Measurements from ENCODE around the gene MYEOV. TPM values are rescaled to one million over a fixed set of nuclear protein-coding genes. Genes with fewer than 3 reads are reported as not detected.

Gene MYEOV
- total and polyA plus RNA-seq, 4 donors = 0.79 to 0.90 TPM; not detected in 2

DNA sequence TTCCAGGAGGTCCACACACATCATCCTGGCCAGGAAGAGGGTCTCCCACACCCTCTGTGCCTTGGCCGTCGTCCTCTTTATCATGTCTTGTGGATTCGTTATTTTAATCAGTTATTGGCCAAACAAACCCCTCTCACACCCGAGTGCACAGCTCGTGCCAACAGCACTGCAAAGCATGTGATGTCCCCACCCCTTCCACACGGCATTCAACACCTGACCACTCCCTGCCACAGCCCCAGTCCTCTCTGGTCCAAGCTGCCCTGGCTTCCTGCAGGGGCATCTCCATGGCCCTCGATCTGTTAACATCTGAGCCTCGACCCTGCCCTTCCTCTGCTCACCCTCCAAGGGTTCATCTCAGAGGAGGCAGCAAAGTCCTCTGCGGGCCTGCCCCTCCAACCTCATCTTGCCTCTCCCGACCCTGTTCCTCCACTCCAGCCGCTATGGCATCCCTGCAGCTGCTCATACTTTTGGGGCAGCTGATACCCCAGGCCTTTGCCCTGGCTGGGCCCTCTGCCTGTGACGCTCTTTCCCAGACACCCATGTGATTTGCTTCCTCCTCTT is 14.0 kb downstream of the MYEOV start:
- Histone ChIP-seq H3K9ac (ENCODE audit: low read depth in 1 of 2, low read length in 2 of 2) (no peak overlapping the region), H3K4me3 (ENCODE audit: low read depth in 1 of 3, low read length in 3 of 3) (no peak overlapping the region), H3K9me3 (ENCODE audit: control insufficient read depth in 4 of 4, low read length in 3 of 4) (no peaks in the 10 kb centered on the region), H3K27ac (ENCODE audit: low read depth in 1 of 2, low read length in 2 of 2) (no peak overlapping the region), H3K36me3 (ENCODE audit: control insufficient read depth in 4 of 4, insufficient read depth in 3 of 4, low read depth in 1 of 4, low read length in 3 of 4) (no peaks in the 10 kb centered on the region), H3K4me1 (ENCODE audit: control insufficient read depth in 4 of 4, insufficient read depth in 4 of 4, low read length in 3 of 4) (peaks cover 6 to 21% (median 10%) of the 10 kb centered on the region in 4 donors), H3K27me3 (ENCODE audit: control insufficient read depth in 4 of 4, insufficient read depth in 4 of 4, low read length in 3 of 4) (no peaks in the 10 kb centered on the region)
- WGBS = 81% methylated on average over 12 of the region's 12 CpGs
- TF ChIP-seq RXRA (IDR thresholded peaks at IDR 0.05) = no peak
- no peak for TF ChIP-seq HNF4G (IDR thresholded peaks at IDR 0.05)
- TF ChIP-seq, protein P1, sequence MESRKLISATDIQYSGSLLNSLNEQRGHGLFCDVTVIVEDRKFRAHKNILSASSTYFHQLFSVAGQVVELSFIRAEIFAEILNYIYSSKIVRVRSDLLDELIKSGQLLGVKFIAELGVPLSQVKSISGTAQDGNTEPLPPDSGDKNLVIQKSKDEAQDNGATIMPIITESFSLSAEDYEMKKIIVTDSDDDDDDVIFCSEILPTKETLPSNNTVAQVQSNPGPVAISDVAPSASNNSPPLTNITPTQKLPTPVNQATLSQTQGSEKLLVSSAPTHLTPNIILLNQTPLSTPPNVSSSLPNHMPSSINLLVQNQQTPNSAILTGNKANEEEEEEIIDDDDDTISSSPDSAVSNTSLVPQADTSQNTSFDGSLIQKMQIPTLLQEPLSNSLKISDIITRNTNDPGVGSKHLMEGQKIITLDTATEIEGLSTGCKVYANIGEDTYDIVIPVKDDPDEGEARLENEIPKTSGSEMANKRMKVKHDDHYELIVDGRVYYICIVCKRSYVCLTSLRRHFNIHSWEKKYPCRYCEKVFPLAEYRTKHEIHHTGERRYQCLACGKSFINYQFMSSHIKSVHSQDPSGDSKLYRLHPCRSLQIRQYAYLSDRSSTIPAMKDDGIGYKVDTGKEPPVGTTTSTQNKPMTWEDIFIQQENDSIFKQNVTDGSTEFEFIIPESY (IDR thresholded peaks at IDR 0.05) = no peak
- no peak for TF ChIP-seq HNF4A (conservative IDR thresholded peaks at IDR 0.05)
- no peak for TF ChIP-seq FOXA1 (IDR thresholded peaks at IDR 0.05)
- TF ChIP-seq, protein P2, sequence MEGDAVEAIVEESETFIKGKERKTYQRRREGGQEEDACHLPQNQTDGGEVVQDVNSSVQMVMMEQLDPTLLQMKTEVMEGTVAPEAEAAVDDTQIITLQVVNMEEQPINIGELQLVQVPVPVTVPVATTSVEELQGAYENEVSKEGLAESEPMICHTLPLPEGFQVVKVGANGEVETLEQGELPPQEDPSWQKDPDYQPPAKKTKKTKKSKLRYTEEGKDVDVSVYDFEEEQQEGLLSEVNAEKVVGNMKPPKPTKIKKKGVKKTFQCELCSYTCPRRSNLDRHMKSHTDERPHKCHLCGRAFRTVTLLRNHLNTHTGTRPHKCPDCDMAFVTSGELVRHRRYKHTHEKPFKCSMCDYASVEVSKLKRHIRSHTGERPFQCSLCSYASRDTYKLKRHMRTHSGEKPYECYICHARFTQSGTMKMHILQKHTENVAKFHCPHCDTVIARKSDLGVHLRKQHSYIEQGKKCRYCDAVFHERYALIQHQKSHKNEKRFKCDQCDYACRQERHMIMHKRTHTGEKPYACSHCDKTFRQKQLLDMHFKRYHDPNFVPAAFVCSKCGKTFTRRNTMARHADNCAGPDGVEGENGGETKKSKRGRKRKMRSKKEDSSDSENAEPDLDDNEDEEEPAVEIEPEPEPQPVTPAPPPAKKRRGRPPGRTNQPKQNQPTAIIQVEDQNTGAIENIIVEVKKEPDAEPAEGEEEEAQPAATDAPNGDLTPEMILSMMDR (IDR thresholded peaks at IDR 0.05; ENCODE audit: low read depth, low read length, missing input control) = no peak
- no peak for TF ChIP-seq EGR1 (IDR thresholded peaks at IDR 0.05; ENCODE audit: low read depth in 2 of 2)
- TF ChIP-seq, protein P3, sequence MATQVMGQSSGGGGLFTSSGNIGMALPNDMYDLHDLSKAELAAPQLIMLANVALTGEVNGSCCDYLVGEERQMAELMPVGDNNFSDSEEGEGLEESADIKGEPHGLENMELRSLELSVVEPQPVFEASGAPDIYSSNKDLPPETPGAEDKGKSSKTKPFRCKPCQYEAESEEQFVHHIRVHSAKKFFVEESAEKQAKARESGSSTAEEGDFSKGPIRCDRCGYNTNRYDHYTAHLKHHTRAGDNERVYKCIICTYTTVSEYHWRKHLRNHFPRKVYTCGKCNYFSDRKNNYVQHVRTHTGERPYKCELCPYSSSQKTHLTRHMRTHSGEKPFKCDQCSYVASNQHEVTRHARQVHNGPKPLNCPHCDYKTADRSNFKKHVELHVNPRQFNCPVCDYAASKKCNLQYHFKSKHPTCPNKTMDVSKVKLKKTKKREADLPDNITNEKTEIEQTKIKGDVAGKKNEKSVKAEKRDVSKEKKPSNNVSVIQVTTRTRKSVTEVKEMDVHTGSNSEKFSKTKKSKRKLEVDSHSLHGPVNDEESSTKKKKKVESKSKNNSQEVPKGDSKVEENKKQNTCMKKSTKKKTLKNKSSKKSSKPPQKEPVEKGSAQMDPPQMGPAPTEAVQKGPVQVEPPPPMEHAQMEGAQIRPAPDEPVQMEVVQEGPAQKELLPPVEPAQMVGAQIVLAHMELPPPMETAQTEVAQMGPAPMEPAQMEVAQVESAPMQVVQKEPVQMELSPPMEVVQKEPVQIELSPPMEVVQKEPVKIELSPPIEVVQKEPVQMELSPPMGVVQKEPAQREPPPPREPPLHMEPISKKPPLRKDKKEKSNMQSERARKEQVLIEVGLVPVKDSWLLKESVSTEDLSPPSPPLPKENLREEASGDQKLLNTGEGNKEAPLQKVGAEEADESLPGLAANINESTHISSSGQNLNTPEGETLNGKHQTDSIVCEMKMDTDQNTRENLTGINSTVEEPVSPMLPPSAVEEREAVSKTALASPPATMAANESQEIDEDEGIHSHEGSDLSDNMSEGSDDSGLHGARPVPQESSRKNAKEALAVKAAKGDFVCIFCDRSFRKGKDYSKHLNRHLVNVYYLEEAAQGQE (IDR thresholded peaks at IDR 0.05) = no peak
- no peak for TF ChIP-seq YY1 (IDR thresholded peaks at IDR 0.05)
- TF ChIP-seq SP1 (IDR thresholded peaks at IDR 0.05) = no peak
- TF ChIP-seq NR2F2 (IDR thresholded peaks at IDR 0.05) = no peak
- no peak for DNase-seq (ENCODE audit: low spot score)

DNA sequence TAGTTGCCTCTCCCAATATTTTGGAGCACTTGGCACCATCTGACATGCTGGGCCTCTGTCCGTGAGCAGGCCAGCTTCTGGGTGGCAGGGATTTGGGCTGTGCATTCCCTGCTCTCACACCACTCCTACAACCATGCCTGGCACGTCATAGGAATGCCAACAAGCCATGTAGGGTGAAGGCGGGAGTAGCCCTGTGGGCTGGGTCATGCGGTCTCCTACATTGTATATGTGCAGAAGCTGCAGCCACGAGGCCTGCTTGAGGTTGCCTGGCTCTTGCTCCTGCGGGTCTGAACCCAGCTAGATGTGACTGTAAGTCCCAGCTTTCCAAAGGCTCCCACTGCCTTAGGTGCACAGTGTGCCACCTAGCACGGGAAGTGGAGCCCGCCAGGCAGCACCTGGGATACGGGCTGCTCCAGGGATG is 14.5 kb downstream of the MYEOV start:
- no peak for DNase-seq (ENCODE audit: low spot score)
- Histone ChIP-seq H3K9ac (ENCODE audit: low read depth in 1 of 2, low read length in 2 of 2) (no peak overlapping the region), H3K9me3 (ENCODE audit: control insufficient read depth in 4 of 4, low read length in 3 of 4) (no peaks in the 10 kb centered on the region), H3K4me3 (ENCODE audit: low read depth in 1 of 3, low read length in 3 of 3) (no peak overlapping the region), H3K27me3 (ENCODE audit: control insufficient read depth in 4 of 4, insufficient read depth in 4 of 4, low read length in 3 of 4) (no peaks in the 10 kb centered on the region), H3K27ac (ENCODE audit: low read depth in 1 of 2, low read length in 2 of 2) (no peak overlapping the region), H3K36me3 (ENCODE audit: control insufficient read depth in 4 of 4, insufficient read depth in 3 of 4, low read depth in 1 of 4, low read length in 3 of 4) (no peaks in the 10 kb centered on the region), H3K4me1 (ENCODE audit: control insufficient read depth in 4 of 4, insufficient read depth in 4 of 4, low read length in 3 of 4) (peaks cover 6 to 21% (median 10%) of the 10 kb centered on the region in 4 donors)
- WGBS = 97% methylated on average over 9 of the region's 9 CpGs
- TF ChIP-seq YY1 (IDR thresholded peaks at IDR 0.05) = no peak
- no peak for TF ChIP-seq JUND (IDR thresholded peaks at IDR 0.05)
- TF ChIP-seq, protein P1 (IDR thresholded peaks at IDR 0.05) = no peak
- TF ChIP-seq, protein P4, sequence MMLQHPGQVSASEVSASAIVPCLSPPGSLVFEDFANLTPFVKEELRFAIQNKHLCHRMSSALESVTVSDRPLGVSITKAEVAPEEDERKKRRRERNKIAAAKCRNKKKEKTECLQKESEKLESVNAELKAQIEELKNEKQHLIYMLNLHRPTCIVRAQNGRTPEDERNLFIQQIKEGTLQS (IDR thresholded peaks at IDR 0.05) = no peak
- TF ChIP-seq, protein P3 (IDR thresholded peaks at IDR 0.05) = no peak
- no peak for TF ChIP-seq TAF1 (conservative IDR thresholded peaks at IDR 0.05)
- no peak for TF ChIP-seq EGR1 (IDR thresholded peaks at IDR 0.05; ENCODE audit: low read depth in 2 of 2)
- TF ChIP-seq FOXA1 (IDR thresholded peaks at IDR 0.05) = no peak
- TF ChIP-seq RXRA (IDR thresholded peaks at IDR 0.05) = no peak
- no peak for TF ChIP-seq HNF4G (IDR thresholded peaks at IDR 0.05)
- TF ChIP-seq NR2F2 (IDR thresholded peaks at IDR 0.05) = no peak
- TF ChIP-seq RAD21 (IDR thresholded peaks at IDR 0.05) = no peak
- TF ChIP-seq FOXA2 (IDR thresholded peaks at IDR 0.05) = no peak
- TF ChIP-seq HNF4A (conservative IDR thresholded peaks at IDR 0.05) = no peak
